Nucleus accumbens (tissue), 56 donors: ENCODE measurements around the gene LIPE.

Source experiments
- DNase-seq, 56 donors: peaks; one replicate each; lab custom pipeline; 2025; lab: John Stamatoyannopoulos, UW

Gene LIPE

DNA sequence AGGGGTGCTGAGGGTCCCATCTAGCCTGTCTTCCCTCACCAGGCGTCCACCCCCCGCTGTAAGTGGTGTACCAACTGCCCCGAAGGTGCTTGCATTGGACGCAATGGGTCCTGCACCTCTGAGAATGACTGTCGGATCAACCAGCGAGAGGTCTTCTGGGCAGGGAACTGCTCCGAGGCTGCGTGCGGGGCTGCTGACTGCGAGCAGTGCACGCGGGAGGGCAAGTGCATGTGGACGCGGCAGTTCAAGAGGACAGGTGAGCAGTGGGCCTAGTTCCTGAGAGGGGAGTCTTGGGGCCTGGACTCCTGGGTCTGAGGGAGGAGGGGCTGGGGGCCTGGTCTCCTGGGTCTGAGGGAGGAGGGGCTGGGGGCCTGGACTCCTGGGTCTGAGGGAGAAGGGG is 64.8 kb downstream of the LIPE start:
- no peak for DNase-seq

DNA sequence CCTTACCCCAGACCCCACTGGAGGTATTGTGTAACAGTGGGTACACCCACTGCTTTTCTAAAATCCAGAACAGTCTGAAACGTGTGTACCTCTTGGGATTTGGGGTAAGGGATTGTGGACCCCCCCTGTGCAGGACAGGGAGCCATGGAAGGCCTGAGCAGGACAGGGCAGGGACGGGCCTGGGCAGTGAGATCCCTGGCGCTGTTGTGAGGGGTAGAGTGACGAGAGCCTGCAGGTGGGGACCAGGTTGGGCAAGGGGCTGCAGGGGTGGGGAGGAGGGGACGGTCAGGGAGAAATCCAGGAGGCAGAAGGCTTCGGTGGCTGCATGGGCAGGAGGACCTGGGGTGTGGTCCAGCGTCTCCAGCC is 65.7 kb downstream of the LIPE start:
- DNase-seq = no peak

DNA sequence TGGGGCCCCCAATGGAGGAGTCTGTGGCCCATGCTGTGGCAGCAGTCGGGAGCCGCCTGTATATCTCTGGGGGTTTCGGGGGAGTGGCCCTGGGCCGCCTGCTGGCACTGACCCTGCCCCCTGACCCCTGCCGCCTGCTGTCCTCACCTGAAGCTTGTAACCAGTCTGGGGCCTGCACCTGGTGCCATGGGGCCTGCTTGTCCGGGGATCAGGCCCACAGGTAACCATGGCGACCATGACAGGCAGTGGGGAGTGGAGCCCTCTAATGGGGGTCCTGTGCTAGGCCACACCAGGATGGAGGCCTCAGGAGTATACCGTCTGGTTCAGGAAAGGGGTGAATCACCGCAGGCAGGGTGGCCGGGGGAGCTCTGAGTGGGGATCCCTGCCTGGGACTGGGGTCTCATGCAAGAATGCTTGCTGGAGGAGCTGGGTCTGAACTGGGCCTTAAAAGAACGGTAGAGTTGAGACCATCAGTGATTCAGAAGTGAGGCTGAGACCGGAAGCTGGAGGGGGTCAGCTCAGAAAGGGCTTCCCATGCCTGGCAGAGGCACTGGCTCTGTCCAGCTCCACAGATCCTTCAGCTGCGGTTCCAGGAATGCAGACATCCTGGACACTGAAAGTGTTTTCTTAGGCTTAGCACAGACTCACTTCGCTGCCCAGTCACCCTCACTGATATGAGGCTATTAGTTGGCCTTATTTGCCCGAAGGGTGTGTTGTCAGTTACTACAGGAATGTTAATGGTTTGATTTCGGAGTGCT is 66.2 kb downstream of the LIPE start:
- DNase-seq = no peak

DNA sequence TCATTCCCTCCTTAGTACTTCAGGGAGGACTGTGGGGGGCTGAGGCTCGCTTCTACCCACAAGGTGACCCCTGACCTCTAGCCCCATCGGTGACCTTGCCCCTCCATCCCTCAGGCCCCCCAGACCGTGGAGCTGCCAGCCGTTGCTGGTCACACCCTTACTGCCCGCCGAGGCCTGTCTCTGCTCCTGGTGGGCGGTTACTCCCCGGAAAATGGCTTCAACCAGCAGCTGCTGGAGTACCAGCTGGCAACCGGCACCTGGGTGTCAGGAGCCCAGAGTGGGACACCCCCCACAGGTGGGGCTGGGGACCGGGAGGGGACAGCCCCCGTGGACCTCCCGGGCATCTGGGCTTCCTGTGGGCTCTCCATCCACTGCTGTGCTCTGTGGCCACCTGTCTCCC is 69.9 kb downstream of the LIPE start:
- DNase-seq = no peak

DNA sequence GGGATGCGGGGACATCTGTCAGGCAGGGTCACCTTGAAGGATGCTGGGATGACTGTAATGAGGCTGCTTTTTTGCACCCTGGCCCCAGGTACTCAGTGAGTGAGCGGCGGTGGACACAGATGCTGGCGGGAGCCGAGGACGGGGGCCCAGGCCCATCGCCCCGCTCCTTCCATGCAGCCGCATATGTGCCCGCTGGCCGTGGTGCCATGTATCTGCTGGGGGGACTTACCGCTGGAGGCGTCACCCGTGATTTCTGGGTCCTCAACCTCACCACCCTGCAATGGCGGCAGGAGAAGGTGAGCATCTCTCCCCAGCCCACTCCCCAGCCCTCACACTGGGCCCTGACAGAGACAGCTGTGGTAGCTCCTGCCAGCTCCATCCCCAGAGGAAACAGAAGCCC is 70.5 kb downstream of the LIPE start:
- DNase-seq = no peak

DNA sequence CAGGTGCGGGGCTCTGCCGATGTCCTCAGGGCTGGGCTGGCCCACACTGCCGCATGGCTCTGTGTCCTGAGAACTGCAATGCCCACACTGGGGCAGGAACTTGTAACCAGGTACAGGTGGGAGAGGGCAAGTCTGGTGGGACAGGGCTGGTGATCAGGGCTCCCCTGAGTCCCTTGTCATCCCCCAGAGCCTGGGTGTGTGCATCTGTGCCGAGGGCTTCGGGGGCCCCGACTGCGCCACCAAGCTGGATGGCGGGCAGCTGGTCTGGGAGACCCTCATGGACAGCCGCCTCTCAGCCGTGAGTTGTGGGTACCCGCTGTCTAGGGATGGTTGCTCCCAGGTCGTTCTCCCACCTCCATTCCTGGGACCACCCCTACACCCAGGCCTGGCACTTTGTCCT is 71.3 kb downstream of the LIPE start:
- DNase-seq = no peak

DNA sequence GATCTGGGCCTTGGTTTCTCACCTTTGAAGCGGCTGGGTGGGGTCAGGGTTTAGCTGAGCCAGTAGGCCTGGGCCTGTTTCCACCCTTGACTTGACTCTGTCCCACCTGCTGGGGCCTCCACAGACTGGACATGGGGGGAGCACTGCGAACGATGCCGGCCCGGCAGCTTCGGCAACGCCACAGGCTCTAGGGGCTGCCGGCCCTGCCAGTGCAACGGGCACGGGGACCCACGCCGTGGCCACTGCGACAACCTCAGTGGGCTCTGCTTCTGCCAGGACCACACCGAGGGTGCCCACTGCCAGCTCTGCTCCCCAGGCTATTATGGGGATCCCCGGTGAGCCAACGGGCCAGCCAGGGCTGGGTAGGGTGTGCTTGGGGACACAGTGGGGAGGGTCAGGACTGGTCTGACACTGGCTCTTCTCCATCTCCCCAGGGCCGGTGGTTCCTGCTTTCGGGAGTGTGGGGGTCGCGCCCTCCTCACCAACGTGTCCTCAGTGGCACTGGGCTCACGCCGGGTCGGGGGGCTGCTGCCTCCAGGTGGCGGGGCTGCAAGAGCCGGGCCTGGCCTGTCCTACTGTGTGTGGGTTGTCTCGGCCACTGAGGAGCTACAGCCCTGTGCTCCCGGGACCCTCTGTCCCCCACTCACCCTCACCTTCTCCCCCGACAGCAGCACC is 73.7 kb downstream of the LIPE start:
- no peak for DNase-seq

DNA sequence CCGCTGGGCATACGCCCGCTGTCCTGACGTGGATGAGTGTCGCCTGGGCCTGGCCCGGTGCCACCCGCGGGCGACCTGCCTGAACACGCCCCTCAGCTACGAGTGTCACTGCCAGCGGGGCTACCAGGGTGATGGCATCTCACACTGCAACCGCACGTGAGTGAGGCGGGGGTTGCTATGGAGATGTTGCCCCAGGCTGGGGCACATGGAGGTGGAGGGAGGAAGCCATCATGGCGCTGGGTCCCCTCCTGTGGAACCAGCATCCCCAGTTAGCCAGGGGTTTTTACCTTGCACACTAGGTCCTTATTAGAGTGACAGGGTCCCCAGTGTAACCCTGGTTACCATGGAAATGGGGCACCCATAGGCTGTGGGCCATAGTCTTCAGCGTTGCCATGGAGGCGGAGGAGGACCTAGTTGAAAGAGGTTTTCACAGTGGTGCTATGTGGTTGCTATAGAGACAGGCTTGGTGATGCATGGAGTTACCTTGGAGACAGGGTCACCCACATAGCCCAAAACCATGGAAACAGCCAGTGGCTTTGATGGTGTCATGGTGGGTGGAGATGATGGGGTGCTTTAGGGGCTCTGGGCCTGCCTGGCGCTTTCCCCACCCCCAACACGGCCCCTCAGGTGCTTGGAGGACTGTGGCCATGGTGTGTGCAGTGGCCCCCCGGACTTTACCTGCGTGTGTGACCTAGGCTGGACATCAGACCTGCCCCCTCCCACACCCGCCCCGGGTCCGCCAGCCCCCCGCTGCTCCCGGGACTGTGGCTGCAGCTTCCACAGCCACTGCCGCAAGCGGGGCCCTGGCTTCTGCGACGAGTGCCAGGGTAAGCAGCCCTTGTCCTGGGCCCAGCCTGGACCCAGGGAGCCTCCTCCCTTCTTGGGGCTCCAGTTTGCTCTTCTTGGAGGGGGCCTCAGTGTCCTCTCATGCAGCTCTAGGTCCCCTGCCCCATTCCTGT is 74.6 kb downstream of the LIPE start:
- peak in 52 of 56 donors; percentile 14 to 94 (median 73) for DNase-seq
